CD14-positive monocyte (primary cell): ENCODE data around the gene KCNJ18. TPM values are rescaled to one million over a fixed set of nuclear protein-coding genes. Genes with fewer than 3 reads are reported as not detected.
"Not testable (repeated sequence)": the region's sequence is repeated elsewhere in the genome, so short reads cannot be mapped to it uniquely, and the experiment has no call there.

Experiments
- DNase-seq, 3 donors: peaks; one replicate each; pipeline ENCODE4 v3.0.0-alpha.2; 2011 to 2022
- H2AFZ ChIP-seq: 2 replicates; pipeline ENCODE4 v1.6.0; 2012; ENCODE audit warnings: mild to moderate bottlenecking, low read depth, low read length, inconsistent platforms; ENCODE audit not compliant: insufficient read depth, poor library complexity, severe bottlenecking
- H3K27ac ChIP-seq, 2 donors: 1 replicate in 1 of 2; 2 replicates in 1 of 2; pipeline ENCODE4 v1.5.1; 2012 to 2013; ENCODE audit warnings: low read length in 2 of 2, control low read depth in 1 of 2, inconsistent platforms in 1 of 2, low read depth in 1 of 2, mild to moderate bottlenecking in 1 of 2
- H3K27me3 ChIP-seq, 2 donors: one replicate each; pipeline versions ENCODE4 v1.6.0 to v1.6.1; 2011 to 2013; ENCODE audit warnings: low read length in 2 of 2; ENCODE audit not compliant: control insufficient read depth in 2 of 2, insufficient read depth in 2 of 2
- H3K36me3 ChIP-seq, 2 donors: replicated peaks in 1 of 2; 1 replicate in 1 of 2; 2 replicates in 1 of 2; pipeline versions ENCODE4 v1.5.1 to v1.6.1; 2012 to 2013; ENCODE audit warnings: low read length in 2 of 2, control low read depth in 1 of 2, inconsistent platforms in 1 of 2, mild to moderate bottlenecking in 1 of 2; ENCODE audit not compliant: insufficient read depth in 2 of 2, control insufficient read depth in 1 of 2
- H3K4me1 ChIP-seq, 2 donors: 1 replicate in 1 of 2; 2 replicates in 1 of 2; pipeline versions ENCODE4 v1.5.1 to v1.6.1; 2012 to 2013; ENCODE audit warnings: low read length in 2 of 2, control low read depth in 1 of 2, inconsistent platforms in 1 of 2, mild to moderate bottlenecking in 1 of 2, moderate library complexity in 1 of 2; ENCODE audit not compliant: insufficient read depth in 2 of 2, control insufficient read depth in 1 of 2
- H3K4me2 ChIP-seq: replicated peaks from 2 replicates; pipeline ENCODE3; 2012; ENCODE audit warnings: low read length, moderate library complexity, mild to moderate bottlenecking; ENCODE audit not compliant: poor library complexity, severe bottlenecking; ENCODE audit errors: extremely low read depth
- H3K4me3 ChIP-seq, 3 experiments: fragments of 200-600 bp in 1 of 3; sonication (generic) in 1 of 3; replicated peaks in 1 of 3; 1 replicate in 2 of 3; 2 replicates in 1 of 3; pipeline ENCODE4 v1.5.1; 2011 to 2013; ENCODE audit warnings: low read length in 3 of 3, mild to moderate bottlenecking in 3 of 3, control low read depth in 2 of 3, low read depth in 2 of 3, inconsistent platforms in 1 of 3, moderate library complexity in 1 of 3
- H3K79me2 ChIP-seq: 2 replicates; pipeline ENCODE4 v1.6.0; 2012; ENCODE audit warnings: mild to moderate bottlenecking, control low read depth, inconsistent platforms, low read length, moderate library complexity; ENCODE audit not compliant: insufficient read depth
- H3K9ac ChIP-seq: 2 replicates; pipeline ENCODE4 v1.6.0; 2017; ENCODE audit warnings: low read length, mild to moderate bottlenecking; ENCODE audit not compliant: insufficient read depth, poor library complexity, severe bottlenecking
- H3K9me3 ChIP-seq, 2 donors: replicated peaks in 1 of 2; 1 replicate in 1 of 2; 2 replicates in 1 of 2; pipeline versions ENCODE4 v1.5.1 to v1.6.1; 2012 to 2013; ENCODE audit warnings: low read length in 2 of 2, control low read depth in 1 of 2; ENCODE audit not compliant: control insufficient read depth in 1 of 2, insufficient read depth in 1 of 2
- H4K20me1 ChIP-seq: 2 replicates; pipeline ENCODE4 v1.6.0; 2012; ENCODE audit warnings: mild to moderate bottlenecking, low read length, control low read depth, moderate library complexity; ENCODE audit not compliant: insufficient read depth
- H3K27ac Mint-ChIP-seq, 7 donors: one replicate each; pipeline ENCODE4 v1.8.0; 2020; ENCODE audit warnings: mild to moderate bottlenecking in 7 of 7, mixed read lengths in 7 of 7, moderate library complexity in 6 of 7, inconsistent platforms in 2 of 7
- H3K27me3 Mint-ChIP-seq, 3 donors: one replicate each; pipeline ENCODE4 v1.8.0; 2021 to 2022; ENCODE audit warnings: low read depth in 3 of 3, mild to moderate bottlenecking in 3 of 3, mixed read lengths in 3 of 3, moderate library complexity in 3 of 3, inconsistent platforms in 1 of 3
- H3K36me3 Mint-ChIP-seq, 2 donors: one replicate each; pipeline ENCODE4 v1.8.0; 2020; ENCODE audit warnings: mixed read lengths in 2 of 2, inconsistent platforms in 1 of 2, mild to moderate bottlenecking in 1 of 2
- H3K4me1 Mint-ChIP-seq: one replicate; pipeline ENCODE4 v1.8.0; 2020; ENCODE audit warnings: mild to moderate bottlenecking, mixed read lengths
- H3K4me3 Mint-ChIP-seq, 2 donors: one replicate each; pipeline ENCODE4 v1.8.0; 2020; ENCODE audit warnings: mild to moderate bottlenecking in 2 of 2, mixed read lengths in 2 of 2, moderate library complexity in 1 of 2
- H3K9me3 Mint-ChIP-seq, 7 donors: one replicate each; pipeline ENCODE4 v1.8.0; 2020 to 2022; ENCODE audit warnings: mixed read lengths in 7 of 7, mild to moderate bottlenecking in 6 of 7, moderate library complexity in 6 of 7, inconsistent platforms in 2 of 7
- WGBS: methylation state at CpG from one replicate; pipeline ENCODE4 v1.1.5; 2013; ENCODE audit warnings: missing lambda C conversion rate; ENCODE audit not compliant: insufficient coverage; 5-methylcytosine and 5-hydroxymethylcytosine counted together
- intact Hi-C, 2 donors: fragments of 100-400 bp; cut with micrococcal nuclease; formaldehyde crosslinking; loops; one replicate each; pipeline versions ENCODE4 v1.15.0 to v1.15.1; 2023
- polyA plus RNA-seq, 3 donors: library from polyadenylated mRNA; depleted of rRNA in 1 of 3; unstranded in 2 of 3; stranded (reverse) in 1 of 3; fragments of 300-500 nt in 2 of 3; fragments of >200 nt in 1 of 3; fragmentation: Illumina TruSeq in 2 of 3; gene quantifications; 1 replicate in 2 of 3; 2 replicates in 1 of 3; pipeline ENCODE4 v1.2.3, GENCODE V29; 2012 to 2021
- TF ChIP-seq, protein P1 (sequence below): fragments of 200-600 bp; IDR thresholded peaks from one replicate; pipeline ENCODE4 v1.8.0; 2022; ENCODE audit warnings: antibody characterized with exemption, mild to moderate bottlenecking

Gene KCNJ18
- polyA plus RNA-seq, 3 donors, result not detected

- intact Hi-C loops, result no loop called here
- H3K9me3 Mint-ChIP-seq, result peaks cover 3 to 22% (median 6%) of the 10 kb centered on the region in 7 donors
- H4K20me1 ChIP-seq, result no peaks in the 10 kb centered on the region
- peaks cover 0 to 2% (median 0%) of the 10 kb centered on the region in 3 donors for H3K27me3 Mint-ChIP-seq
- no peak overlapping the region for H3K4me3 Mint-ChIP-seq
- H2AFZ ChIP-seq, result no peak overlapping the region
- H3K9ac ChIP-seq, result no peak overlapping the region
- no peaks in the 10 kb centered on the region for H3K27me3 ChIP-seq
- H3K4me3 ChIP-seq, result no peak overlapping the region
- H3K4me1 Mint-ChIP-seq, result no peaks in the 10 kb centered on the region
- no peaks in the 10 kb centered on the region for H3K36me3 ChIP-seq
- no peaks in the 10 kb centered on the region for H3K36me3 Mint-ChIP-seq
- H3K27ac Mint-ChIP-seq, result no peak overlapping the region
- no peak overlapping the region for H3K27ac ChIP-seq
- TF ChIP-seq, protein P1, sequence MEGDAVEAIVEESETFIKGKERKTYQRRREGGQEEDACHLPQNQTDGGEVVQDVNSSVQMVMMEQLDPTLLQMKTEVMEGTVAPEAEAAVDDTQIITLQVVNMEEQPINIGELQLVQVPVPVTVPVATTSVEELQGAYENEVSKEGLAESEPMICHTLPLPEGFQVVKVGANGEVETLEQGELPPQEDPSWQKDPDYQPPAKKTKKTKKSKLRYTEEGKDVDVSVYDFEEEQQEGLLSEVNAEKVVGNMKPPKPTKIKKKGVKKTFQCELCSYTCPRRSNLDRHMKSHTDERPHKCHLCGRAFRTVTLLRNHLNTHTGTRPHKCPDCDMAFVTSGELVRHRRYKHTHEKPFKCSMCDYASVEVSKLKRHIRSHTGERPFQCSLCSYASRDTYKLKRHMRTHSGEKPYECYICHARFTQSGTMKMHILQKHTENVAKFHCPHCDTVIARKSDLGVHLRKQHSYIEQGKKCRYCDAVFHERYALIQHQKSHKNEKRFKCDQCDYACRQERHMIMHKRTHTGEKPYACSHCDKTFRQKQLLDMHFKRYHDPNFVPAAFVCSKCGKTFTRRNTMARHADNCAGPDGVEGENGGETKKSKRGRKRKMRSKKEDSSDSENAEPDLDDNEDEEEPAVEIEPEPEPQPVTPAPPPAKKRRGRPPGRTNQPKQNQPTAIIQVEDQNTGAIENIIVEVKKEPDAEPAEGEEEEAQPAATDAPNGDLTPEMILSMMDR, result no peak
- no peak for DNase-seq
- H3K4me1 ChIP-seq, result no peaks in the 10 kb centered on the region
- H3K9me3 ChIP-seq, result no peaks in the 10 kb centered on the region
- H3K79me2 ChIP-seq, result no peaks in the 10 kb centered on the region
- H3K4me2 ChIP-seq, result no peak overlapping the region
- 79% methylated on average over 11 of the region's 12 CpGs for WGBS
Measured at GRCh38 chr17:21711182-21711581, 18.9 kb downstream of the KCNJ18 start.

DNA sequence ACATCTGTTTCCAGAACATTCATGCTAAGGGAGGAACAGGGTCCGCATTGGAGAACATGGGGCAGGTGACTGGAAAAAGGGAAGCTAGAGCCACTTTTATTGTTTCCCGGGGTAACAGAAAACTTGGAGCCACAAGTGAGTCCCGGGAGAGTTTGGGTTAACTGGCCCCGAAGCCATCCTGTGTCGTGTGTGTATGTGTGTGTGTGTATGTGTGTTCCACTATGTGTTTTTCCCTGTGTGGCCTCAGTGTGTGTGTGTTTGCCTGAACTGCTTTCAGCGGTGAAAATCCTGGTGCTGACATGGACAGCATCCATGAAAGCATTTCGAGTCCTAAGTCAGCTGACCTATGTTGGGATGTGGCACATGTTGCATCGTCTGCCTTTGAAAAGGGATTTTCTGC is 20.7 kb downstream of the KCNJ18 start:
- peaks cover 0 to 12% (median 4%) of the 10 kb centered on the region in 7 donors for H3K9me3 Mint-ChIP-seq
- WGBS, result 83% methylated on average over 6 of the region's 8 CpGs
- H3K36me3 ChIP-seq, H3K9ac ChIP-seq, intact Hi-C loops, H3K4me3 Mint-ChIP-seq, H3K4me3 ChIP-seq, H3K4me1 Mint-ChIP-seq, H3K36me3 Mint-ChIP-seq, H3K27me3 Mint-ChIP-seq, H3K9me3 ChIP-seq, H4K20me1 ChIP-seq, H3K27ac Mint-ChIP-seq, H3K79me2 ChIP-seq, H3K27ac ChIP-seq, DNase-seq, H3K4me2 ChIP-seq, H3K4me1 ChIP-seq, H3K27me3 ChIP-seq, H2AFZ ChIP-seq: not testable (repeated sequence)

DNA sequence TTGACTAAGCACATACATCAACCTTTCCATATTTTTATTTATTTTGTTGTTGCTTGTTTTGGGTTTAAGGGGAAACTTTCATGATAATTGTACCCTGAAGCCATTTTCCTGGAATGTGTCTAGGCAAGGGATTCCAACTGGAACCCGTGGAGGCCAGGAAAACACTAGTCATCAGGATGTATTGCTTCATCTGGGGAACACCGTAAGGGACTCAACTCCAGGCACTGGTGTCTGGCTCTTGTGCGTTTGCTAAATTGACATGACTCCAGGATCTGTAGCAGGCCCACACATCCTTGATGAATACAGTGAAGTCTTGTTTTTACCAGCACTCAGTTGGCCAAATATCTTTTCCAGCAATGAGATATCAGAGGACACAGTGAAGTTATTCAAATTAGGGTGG is 21.3 kb downstream of the KCNJ18 start:
- H4K20me1 ChIP-seq, H3K79me2 ChIP-seq, H3K4me1 Mint-ChIP-seq, H3K9me3 ChIP-seq, H3K4me2 ChIP-seq, H3K9ac ChIP-seq, H3K27me3 ChIP-seq, H3K36me3 Mint-ChIP-seq, DNase-seq, H3K4me1 ChIP-seq, H3K4me3 Mint-ChIP-seq, H3K36me3 ChIP-seq, intact Hi-C loops, H3K27me3 Mint-ChIP-seq, H2AFZ ChIP-seq, H3K27ac Mint-ChIP-seq, H3K27ac ChIP-seq, H3K4me3 ChIP-seq: not testable (repeated sequence)
- H3K9me3 Mint-ChIP-seq, result peaks cover 0 to 12% (median 4%) of the 10 kb centered on the region in 7 donors
- no CpG with 5 or more reads among the region's 3 CpGs for WGBS

GRCh38 chr17:21714676-21715075 is 22.4 kb downstream of the KCNJ18 start:
- H3K4me1 Mint-ChIP-seq, H3K4me2 ChIP-seq: not testable (repeated sequence)

More at GRCh38 chr17:21714676-21715075, 22.4 kb downstream of the KCNJ18 start:
- no CpG with 5 or more reads among the region's 3 CpGs for WGBS
- H3K9me3 ChIP-seq, H3K4me3 ChIP-seq, H3K4me3 Mint-ChIP-seq, H3K36me3 ChIP-seq, H3K4me1 ChIP-seq, H3K27ac ChIP-seq, H3K79me2 ChIP-seq, H3K36me3 Mint-ChIP-seq, DNase-seq, H3K9ac ChIP-seq, H4K20me1 ChIP-seq, H3K27ac Mint-ChIP-seq, H3K27me3 ChIP-seq, intact Hi-C loops, H3K9me3 Mint-ChIP-seq, H2AFZ ChIP-seq, H3K27me3 Mint-ChIP-seq: not testable (repeated sequence)
